Activated naive CD4-positive, alpha-beta T cell treated with anti-CD3 and anti-CD28 coated beads, Interleukin-2, amount 10 ng/mL, durations not matched to agents 7 days and 5 days (primary cell): Measurements from ENCODE around the gene KIAA1586.

Experiments
- CTCF ChIA-PET: fragments of 350-600 bp; sonication (Branson Sonifier 250); formaldehyde crosslinking; loops from one replicate; lab custom pipeline; 2021; ENCODE audit warnings: antibody characterized with exemption; lab: Charles Lee
- DNase-seq: peaks from one replicate; pipeline ENCODE4 v3.0.0-alpha.2; 2020
- H3K27ac Mint-ChIP-seq: one replicate; pipeline ENCODE4 v1.8.0; 2021; ENCODE audit warnings: mild to moderate bottlenecking, moderate library complexity, mixed read lengths
- H3K27me3 Mint-ChIP-seq: one replicate; pipeline ENCODE4 v1.8.0; 2021; ENCODE audit warnings: mild to moderate bottlenecking, mixed read lengths
- H3K36me3 Mint-ChIP-seq: one replicate; pipeline ENCODE4 v1.8.0; 2021; ENCODE audit warnings: mixed read lengths
- H3K4me1 Mint-ChIP-seq: one replicate; pipeline ENCODE4 v1.8.0; 2021; ENCODE audit warnings: mixed read lengths
- H3K4me3 Mint-ChIP-seq: one replicate; pipeline ENCODE4 v1.8.0; 2021; ENCODE audit warnings: mild to moderate bottlenecking, moderate library complexity, mixed read lengths
- H3K9me3 Mint-ChIP-seq: one replicate; pipeline ENCODE4 v1.8.0; 2021; ENCODE audit warnings: mixed read lengths

The KIAA1586 gene

GRCh38 chr6:57097596-57097995, 51.1 kb downstream of the KIAA1586 start:
- H3K4me3 Mint-ChIP-seq, result no peak overlapping the region
- no peak for DNase-seq
- CTCF ChIA-PET, result no interaction called here
- no peaks in the 10 kb centered on the region for H3K9me3 Mint-ChIP-seq
- no peak overlapping the region for H3K27ac Mint-ChIP-seq
- H3K4me1 Mint-ChIP-seq, result peaks cover 25% of the 10 kb centered on the region
- H3K36me3 Mint-ChIP-seq, result peaks cover 60% of the 10 kb centered on the region
- no peaks in the 10 kb centered on the region for H3K27me3 Mint-ChIP-seq

- H3K9me3 Mint-ChIP-seq, result no peaks in the 10 kb centered on the region
- H3K27me3 Mint-ChIP-seq, result no peaks in the 10 kb centered on the region
- no peak overlapping the region for H3K27ac Mint-ChIP-seq
- CTCF ChIA-PET, result no interaction called here
- H3K36me3 Mint-ChIP-seq, result peaks cover 60% of the 10 kb centered on the region
- DNase-seq, result no peak
- H3K4me1 Mint-ChIP-seq, result peaks cover 9% of the 10 kb centered on the region
- H3K4me3 Mint-ChIP-seq, result no peak overlapping the region
These were observed 56.5 kb downstream of the KIAA1586 start for GRCh38 chr6:57102976-57103375.

GRCh38 chr6:57104336-57104735, 57.8 kb downstream of the KIAA1586 start:
- CTCF ChIA-PET, result no interaction called here

More at GRCh38 chr6:57104336-57104735, 57.8 kb downstream of the KIAA1586 start:
- Mint-ChIP-seq H3K27me3 (no peaks in the 10 kb centered on the region), H3K4me1 (peaks cover 7% of the 10 kb centered on the region), H3K4me3 (no peak overlapping the region), H3K36me3 (peaks cover 56% of the 10 kb centered on the region), H3K27ac (no peak overlapping the region), H3K9me3 (no peaks in the 10 kb centered on the region)
- DNase-seq, result no peak
